Thymus (tissue), 11 donors: ENCODE measurements around the gene WDR55. TPM values are rescaled to one million over a fixed set of nuclear protein-coding genes. Genes with fewer than 3 reads are reported as not detected.

Experiments
- DNase-seq, 9 donors: peaks; one replicate each; pipeline ENCODE4 v3.0.0-alpha.2; 2013; ENCODE audit warnings: low spot score in 9 of 9, low read depth in 6 of 9, missing footprints in 1 of 9
- H3K27ac ChIP-seq, 2 donors: one replicate each; pipeline ENCODE4 v1.5.1; 2013; ENCODE audit warnings: control low read depth in 1 of 2, low read depth in 1 of 2, low read length in 1 of 2, mild to moderate bottlenecking in 1 of 2, moderate library complexity in 1 of 2
- H3K27me3 ChIP-seq, 2 donors: one replicate each; pipeline ENCODE4 v1.5.1; 2013; ENCODE audit warnings: low read length in 1 of 2; ENCODE audit not compliant: control insufficient read depth in 2 of 2, insufficient read depth in 1 of 2
- H3K36me3 ChIP-seq, 2 donors: one replicate each; pipeline ENCODE4 v1.5.1; 2013; ENCODE audit warnings: low read length in 1 of 2, mild to moderate bottlenecking in 1 of 2, moderate library complexity in 1 of 2; ENCODE audit not compliant: control insufficient read depth in 2 of 2, insufficient read depth in 2 of 2
- H3K4me1 ChIP-seq, 2 donors: one replicate each; pipeline ENCODE4 v1.5.1; 2013; ENCODE audit warnings: low read length in 2 of 2; ENCODE audit not compliant: control insufficient read depth in 2 of 2, insufficient read depth in 2 of 2
- H3K4me3 ChIP-seq, 2 donors: one replicate each; pipeline ENCODE4 v1.5.1; 2013; ENCODE audit warnings: low read length in 2 of 2, control low read depth in 1 of 2, mild to moderate bottlenecking in 1 of 2
- H3K9me3 ChIP-seq, 2 donors: one replicate each; pipeline ENCODE4 v1.5.1; 2013; ENCODE audit warnings: low read length in 1 of 2, mild to moderate bottlenecking in 1 of 2; ENCODE audit not compliant: control insufficient read depth in 2 of 2, insufficient read depth in 1 of 2
- WGBS: extraction: QIAGEN DNeasy Blood & Tissue Kit; methylation state at CpG from one replicate; pipeline ENCODE4 v1.1.7; 2013; 5-methylcytosine and 5-hydroxymethylcytosine counted together
- polyA plus RNA-seq: library from polyadenylated mRNA; stranded (reverse); fragments of 200-250 nt; gene quantifications from one replicate; pipeline ENCODE4 v1.2.3, GENCODE V29; 2013
- total RNA-seq: library from RNA; stranded (reverse); fragments of 120-200 nt; gene quantifications from one replicate; pipeline ENCODE4 v1.2.4, GENCODE V29; 2013
- donor health status: healthy.

WDR55 gene
- total and polyA plus RNA-seq, 2 donors = 9.7 to 24.0 TPM

DNA sequence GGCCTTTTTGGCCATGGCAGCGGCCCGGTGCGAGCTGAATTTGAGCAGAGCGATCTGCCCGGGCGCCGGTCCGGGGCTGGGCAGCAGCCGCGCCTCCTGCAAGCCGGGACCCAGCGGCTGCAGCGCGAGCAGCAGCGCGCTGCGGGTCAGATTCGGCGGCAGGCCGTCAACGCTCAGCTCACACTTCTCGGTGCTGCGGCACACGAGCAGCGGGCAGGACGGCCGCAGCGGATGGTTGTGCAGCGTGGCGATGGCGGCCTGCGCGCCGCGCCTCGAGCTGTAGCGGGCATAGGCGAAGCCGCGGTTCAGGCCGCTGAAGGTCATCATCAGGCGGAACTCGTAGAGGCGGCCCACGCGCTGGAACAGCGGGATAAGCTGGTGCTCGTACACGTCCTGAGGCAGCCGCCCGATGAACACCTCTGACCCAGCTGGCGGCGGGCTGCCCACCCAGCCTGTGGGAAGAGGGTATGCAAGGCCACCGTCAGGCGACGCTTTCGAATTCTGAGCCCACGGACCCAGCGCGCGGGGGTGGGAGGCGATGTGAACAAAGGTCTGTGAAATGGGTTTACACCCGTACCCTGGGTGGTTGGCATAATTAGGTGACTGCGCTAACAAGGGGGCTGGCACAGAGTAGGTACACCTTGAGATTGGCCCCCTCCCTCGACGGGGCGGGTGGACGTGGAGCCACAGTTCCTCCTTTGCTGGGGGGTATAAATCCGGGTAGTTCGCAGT is 7.9 kb downstream of the WDR55 start:
- no peaks in the 10 kb centered on the region for H3K9me3 ChIP-seq
- no peak overlapping the region for H3K4me3 ChIP-seq
- H3K4me1 ChIP-seq = no peaks in the 10 kb centered on the region
- H3K27me3 ChIP-seq = no peaks in the 10 kb centered on the region
- H3K27ac ChIP-seq = no peak overlapping the region
- 94% methylated on average over 70 of the region's 70 CpGs for WGBS
- peaks cover 79 to 84% of the 10 kb centered on the region in 2 donors for H3K36me3 ChIP-seq
- DNase-seq = no peak

DNA sequence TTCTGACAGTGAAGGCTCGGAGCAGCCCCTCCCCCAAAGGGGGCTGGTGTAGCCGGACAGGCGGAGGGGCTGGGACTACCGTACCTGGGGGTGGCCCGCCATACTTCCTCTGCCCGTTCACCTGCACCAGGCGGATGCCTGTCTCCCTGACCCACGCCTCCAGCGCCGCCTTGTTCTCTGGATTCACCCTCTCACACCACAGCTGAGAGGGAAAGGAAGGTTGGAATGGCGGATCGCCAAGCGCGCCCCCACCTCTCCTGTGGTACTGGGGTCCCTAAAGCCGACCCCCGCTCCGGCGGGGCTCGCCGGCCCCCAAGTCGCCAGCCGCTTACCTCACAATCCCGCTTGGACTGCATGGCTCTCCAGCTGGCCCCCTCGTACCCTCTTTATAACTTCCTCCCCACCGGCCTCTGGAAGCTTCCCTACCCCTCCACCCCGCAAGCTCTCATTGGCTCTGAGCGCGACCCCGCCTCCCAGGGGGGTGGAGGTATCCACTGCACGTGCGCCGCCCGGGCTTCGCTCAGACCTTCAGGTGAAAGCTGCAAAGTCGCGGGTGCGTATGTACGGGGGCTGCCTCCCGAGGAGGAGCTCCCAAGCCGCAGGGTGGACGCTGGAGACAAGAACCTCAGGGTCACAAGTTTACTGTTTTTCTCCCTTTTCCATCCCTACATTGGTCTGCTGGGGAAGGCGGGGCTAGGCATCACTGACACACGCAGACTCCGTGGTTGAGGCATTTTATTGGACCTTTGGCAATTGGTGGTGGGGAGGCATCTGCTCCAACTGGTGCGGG is 8.7 kb downstream of the WDR55 start, which contains the start of gene DND1:
DND1 (minus strand) TSS at position 390 of the 790 bp plus-strand sequence; CDS start at position 356, 34 bp downstream.
- DNase-seq = no peak
- H3K27me3 ChIP-seq = no peaks in the 10 kb centered on the region
- H3K4me3 ChIP-seq = no peak within 1 kb of the TSS
- H3K27ac ChIP-seq = no peak within 1 kb of the TSS
- H3K4me1 ChIP-seq = no peaks in the 10 kb centered on the region
- 98% methylated on average over 45 of the region's 45 CpGs for WGBS
- H3K36me3 ChIP-seq = peaks cover 74 to 81% of the 10 kb centered on the region in 2 donors
- no peaks in the 10 kb centered on the region for H3K9me3 ChIP-seq

DNA sequence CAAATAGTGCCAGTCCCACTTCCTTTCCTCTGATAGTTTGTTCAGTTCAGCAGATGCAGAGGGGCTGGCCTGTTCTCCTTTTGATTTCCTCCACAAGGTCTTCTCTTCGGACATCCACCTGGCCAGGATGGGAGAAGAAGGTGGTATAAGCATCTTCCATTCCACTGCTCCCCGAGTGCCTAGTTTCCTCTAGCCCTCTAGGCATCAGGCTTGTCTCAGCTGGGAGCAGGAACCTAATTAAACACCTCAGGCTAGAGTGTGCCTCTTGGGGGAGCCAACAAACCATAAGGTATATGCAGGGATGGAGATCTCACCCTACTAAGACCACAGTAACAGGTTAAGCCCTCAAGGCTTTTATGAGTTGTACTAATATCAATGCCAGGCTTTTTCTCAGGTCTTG is 9.5 kb downstream of the WDR55 start:
- whole genome bisulfite sequencing = 98% methylated on average over 2 of the region's 2 CpGs
- DNase-seq = no peak
- Histone ChIP-seq H3K27me3 (no peaks in the 10 kb centered on the region), H3K36me3 (peaks cover 71 to 77% of the 10 kb centered on the region in 2 donors), H3K27ac (no peak overlapping the region), H3K4me1 (no peaks in the 10 kb centered on the region), H3K4me3 (no peak overlapping the region), H3K9me3 (no peaks in the 10 kb centered on the region)

DNA sequence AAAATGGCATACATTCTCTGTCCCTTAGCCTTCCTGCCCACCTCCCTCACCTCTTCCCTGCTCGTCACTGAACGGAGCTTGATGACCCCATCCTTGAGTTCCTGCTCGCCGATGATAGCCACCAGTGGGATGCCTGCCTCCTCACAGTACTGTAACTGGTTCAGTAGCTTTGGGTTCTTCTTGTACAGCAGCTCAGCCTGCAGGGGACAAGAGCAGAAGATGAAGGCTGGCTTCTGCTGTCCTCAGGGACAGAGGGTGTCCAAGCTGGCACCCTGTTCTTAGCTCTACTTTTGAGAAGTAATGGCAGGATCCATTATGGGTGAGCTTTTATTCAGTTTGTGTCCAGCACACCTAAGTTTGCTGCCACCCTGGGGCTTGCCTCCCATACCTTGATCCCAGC is 9.9 kb downstream of the WDR55 start:
- WGBS = over 99% methylated on average over 4 of the region's 4 CpGs

DNA sequence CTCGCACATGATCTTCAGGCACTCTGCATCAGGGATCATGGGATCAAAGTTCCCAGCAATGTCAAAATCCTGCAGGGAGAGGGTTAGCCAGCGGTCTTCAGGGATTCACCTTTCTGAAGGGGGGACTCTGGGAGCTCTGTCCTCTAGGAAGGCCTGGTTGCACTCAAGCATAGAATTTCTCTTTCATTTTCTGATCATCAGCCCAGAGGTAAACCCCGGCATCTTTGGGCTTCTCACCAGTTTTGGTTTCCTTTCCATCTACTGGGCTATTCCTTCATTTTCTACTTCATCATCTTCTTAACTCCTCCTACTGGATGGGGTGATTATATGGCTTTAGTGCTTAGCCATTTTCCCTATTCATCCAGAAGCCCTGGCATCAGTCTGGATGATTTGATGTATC is 13.2 kb downstream of the WDR55 start:
- DNase-seq = no peak
- Histone ChIP-seq H3K27ac (no peak overlapping the region), H3K27me3 (no peaks in the 10 kb centered on the region), H3K36me3 (peaks cover 70 to 76% of the 10 kb centered on the region in 2 donors), H3K4me1 (no peaks in the 10 kb centered on the region), H3K9me3 (no peaks in the 10 kb centered on the region), H3K4me3 (no peak overlapping the region)
- 81% methylated on average over 3 of the region's 3 CpGs for WGBS

More for the DNA sequence above, 9.9 kb downstream of the WDR55 start:
- no peak overlapping the region for H3K27ac ChIP-seq
- no peak overlapping the region for H3K4me3 ChIP-seq
- peaks cover 71 to 77% of the 10 kb centered on the region in 2 donors for H3K36me3 ChIP-seq
- H3K9me3 ChIP-seq = no peaks in the 10 kb centered on the region
- H3K4me1 ChIP-seq = no peaks in the 10 kb centered on the region
- H3K27me3 ChIP-seq = no peaks in the 10 kb centered on the region
- no peak for DNase-seq

DNA sequence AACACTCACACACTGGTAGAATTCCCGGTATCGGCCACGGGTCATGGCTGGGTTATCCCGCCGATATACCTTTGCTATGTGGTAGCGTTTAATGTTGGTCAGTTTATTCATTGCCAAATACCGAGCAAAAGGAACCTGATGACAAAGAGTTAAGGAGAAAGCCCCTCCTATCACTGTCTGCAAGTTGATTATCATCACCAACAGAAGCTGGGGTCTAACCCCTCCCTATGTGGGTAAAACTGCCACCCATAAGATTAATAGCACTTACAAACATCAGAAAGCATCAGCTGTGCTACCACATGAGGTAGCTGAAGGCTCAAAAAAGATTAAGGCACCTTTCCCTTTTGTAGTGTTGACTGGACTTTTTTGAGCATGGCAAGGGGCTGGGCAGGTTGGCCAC is 14.3 kb downstream of the WDR55 start:
- Histone ChIP-seq H3K9me3 (no peaks in the 10 kb centered on the region), H3K27ac (no peak overlapping the region), H3K27me3 (no peaks in the 10 kb centered on the region), H3K4me3 (no peak overlapping the region), H3K36me3 (peaks cover 62 to 70% of the 10 kb centered on the region in 2 donors), H3K4me1 (no peaks in the 10 kb centered on the region)
- DNase-seq = no peak
- 98% methylated on average over 7 of the region's 7 CpGs for whole genome bisulfite sequencing

DNA sequence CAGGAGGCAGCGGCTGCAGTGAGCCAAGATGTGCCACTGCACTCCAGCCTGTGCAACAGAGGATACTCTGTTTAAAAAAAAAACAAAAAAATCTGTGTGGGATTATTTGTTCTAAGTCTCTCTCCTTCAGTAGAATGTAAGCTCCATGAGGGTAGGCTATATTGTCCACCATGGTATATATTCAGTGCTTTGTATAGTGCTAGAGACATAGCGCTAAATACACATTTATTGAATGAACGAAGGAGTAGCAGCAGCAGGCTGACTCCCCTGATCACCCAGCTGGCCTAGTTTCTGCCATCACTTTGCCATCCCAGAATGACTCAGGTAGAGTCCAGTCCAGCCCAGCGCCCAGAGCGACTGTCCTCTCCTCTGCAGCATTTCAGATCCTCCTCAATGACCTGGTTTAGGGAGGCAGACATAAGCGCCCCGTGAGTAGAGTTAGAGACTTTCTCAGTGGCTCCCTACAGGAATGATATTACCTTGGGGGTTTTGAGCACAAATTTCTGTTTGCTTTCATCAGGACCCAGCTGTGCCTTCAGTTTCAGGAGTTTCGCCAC is 25.8 kb downstream of the WDR55 start:
- H3K36me3 ChIP-seq = peaks cover 31 to 39% of the 10 kb centered on the region in 2 donors
- peak overlapping the region in 1 of 2 donors; percentile 80 for H3K27ac ChIP-seq
- H3K4me1 ChIP-seq = peaks cover 6 to 8% of the 10 kb centered on the region in 2 donors
- no peaks in the 10 kb centered on the region for H3K27me3 ChIP-seq
- no peaks in the 10 kb centered on the region for H3K9me3 ChIP-seq
- WGBS = 67% methylated on average over 8 of the region's 8 CpGs
- peak overlapping the region; percentile 96 to 97 for H3K4me3 ChIP-seq
- DNase-seq = no peak

DNA sequence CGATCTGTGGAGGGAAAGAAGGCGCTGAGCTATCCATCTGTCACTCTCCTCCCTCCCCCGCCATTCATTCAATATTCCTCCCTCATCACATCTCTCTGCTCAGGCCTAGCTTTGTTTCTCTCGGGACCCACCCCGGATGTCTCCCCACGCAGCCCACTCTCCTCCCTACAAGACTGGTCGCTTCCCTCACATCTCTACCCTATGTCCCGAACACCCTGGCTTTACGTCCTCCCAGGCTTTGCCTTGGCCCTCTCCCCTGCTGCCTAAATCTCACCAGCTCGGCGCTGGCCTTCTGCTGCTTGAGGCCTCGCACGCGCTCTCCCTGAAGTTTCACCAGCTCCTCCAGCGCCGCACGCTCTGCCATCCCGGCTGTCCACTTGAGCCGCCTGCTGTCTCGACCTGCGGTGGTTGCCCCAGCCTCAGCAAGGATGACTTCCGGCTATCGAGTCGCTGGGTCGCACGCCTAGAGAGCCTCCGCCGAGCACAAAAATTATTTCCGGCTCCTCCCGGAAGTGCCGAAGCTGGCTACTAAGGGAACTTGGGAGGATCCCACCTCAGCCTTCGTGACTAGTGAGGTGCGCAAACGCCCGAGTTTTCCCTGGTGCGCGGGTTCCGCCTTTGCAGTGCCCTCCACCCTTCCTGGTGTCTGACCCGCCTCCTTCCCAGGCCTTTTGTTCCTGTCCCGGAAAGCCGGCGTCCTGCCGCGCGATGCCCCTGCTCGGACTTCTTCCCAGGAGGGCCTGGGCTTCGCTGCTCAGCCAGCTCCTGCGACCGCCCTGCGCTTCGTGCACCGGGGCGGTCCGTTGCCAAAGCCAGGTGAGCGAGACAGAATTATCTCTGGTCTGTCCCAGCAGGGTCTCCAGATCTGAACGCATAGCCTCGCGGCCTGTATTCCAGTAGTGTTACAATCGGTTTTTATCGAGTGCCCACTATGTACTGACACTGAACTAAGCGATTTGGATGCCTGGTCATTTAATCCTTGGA is 26.5 kb downstream of the WDR55 start, which contains the start of the genes HARS1 and HARS2:
HARS1 (minus strand) TSS at position 430 of the 984 bp plus-strand sequence; CDS start at position 364, 66 bp downstream.
HARS2 (plus strand) TSS at position 515 of the 984 bp plus-strand sequence; CDS start at position 709, 194 bp downstream.
- Histone ChIP-seq H3K27ac (peak within 1 kb of the TSS; percentile 84 to 90), H3K36me3 (peaks cover 39 to 47% of the 10 kb centered on the region in 2 donors), H3K9me3 (no peaks in the 10 kb centered on the region), H3K4me3 (peak within 1 kb of the TSS; percentile 96 to 97), H3K4me1 (peaks cover 6 to 8% of the 10 kb centered on the region in 2 donors), H3K27me3 (no peaks in the 10 kb centered on the region)
- under 1% methylated on average over 61 of the region's 61 CpGs for WGBS
- peak in 8 of 9 donors; percentile 69 to 89 (median 74) for DNase-seq
